ENCODE results near the gene LRRC4C. TPM values are rescaled to one million over a fixed set of nuclear protein-coding genes. Genes with fewer than 3 reads are reported as not detected.

The LRRC4C gene
- total and polyA plus RNA-seq, 2 donors (not counting 3 experiments of a cell fraction or from before 2014, with no cell fraction given): not detected

- CTCF ChIA-PET: no interaction called here
- no peak overlapping the region for H2AFZ ChIP-seq (ENCODE audit: low read depth, low read length)
- dilution Hi-C loops (cut with MboI; ENCODE audit: extremely low pct_ligation_motif_present, low sequenced_read_pairs) (no loop called here), intact Hi-C loops (cut with micrococcal nuclease) (no loop called here)
- H3K4me1 ChIP-seq (ENCODE audit: control insufficient read depth, extremely low read depth, insufficient read depth, low read length): no peaks in the 10 kb centered on the region
- H3K36me3 ChIP-seq (ENCODE audit: control insufficient read depth in 2 of 2, extremely low read depth in 1 of 2, insufficient read depth in 2 of 2, low read length in 2 of 2): no peaks in the 10 kb centered on the region
- BruUV-seq (replicated peaks): no TSS peak
- TF ChIP-seq POLR2AphosphoS5 (IDR thresholded peaks at IDR 0.05; ENCODE audit: insufficient read depth, low read depth, low read length) (no peak), GATA2 (IDR thresholded peaks at IDR 0.05; ENCODE audit: insufficient read depth, insufficient read length, low read depth, low read length) (no peak)
- H3K9ac ChIP-seq (replicated peaks; ENCODE audit: extremely low read depth, insufficient read depth, low read length): no peak overlapping the region
- no peaks in the 10 kb centered on the region for H3K79me2 ChIP-seq (ENCODE audit: control insufficient read depth, insufficient read depth, low read length)
- H3K4me2 ChIP-seq (ENCODE audit: insufficient read depth, low read length): no peak overlapping the region
- DNase-seq (ENCODE audit: low read depth, low spot score) (no peak), FAIRE-seq (no peak)
- H3K27me3 ChIP-seq (ENCODE audit: control insufficient read depth in 2 of 2, insufficient read depth in 2 of 2, low read length in 2 of 2): no peaks in the 10 kb centered on the region
- POLR2A ChIA-PET: no interaction called here
- H3K9me1 ChIP-seq (replicated peaks; ENCODE audit: control insufficient read depth, extremely low read depth, insufficient read depth, low read length): no peaks in the 10 kb centered on the region
- H3K4me3 ChIP-seq (replicated peaks in 1 of 3; ENCODE audit: insufficient read depth in 1 of 3, low read depth in 1 of 3, low read length in 3 of 3): no peak overlapping the region
- no peaks in the 10 kb centered on the region for H3K9me3 ChIP-seq (replicated peaks; ENCODE audit: control insufficient read depth, insufficient read depth, low read length)
- no peaks in the 10 kb centered on the region for H4K20me1 ChIP-seq (replicated peaks; ENCODE audit: control insufficient read depth, extremely low read depth, insufficient read depth, low read length)
- no peak overlapping the region for H3K27ac ChIP-seq (ENCODE audit: insufficient read depth, low read depth, low read length)
Observed at GRCh38 chr11:40175980-40176379, 1283.5 kb downstream of the LRRC4C start.

DNA sequence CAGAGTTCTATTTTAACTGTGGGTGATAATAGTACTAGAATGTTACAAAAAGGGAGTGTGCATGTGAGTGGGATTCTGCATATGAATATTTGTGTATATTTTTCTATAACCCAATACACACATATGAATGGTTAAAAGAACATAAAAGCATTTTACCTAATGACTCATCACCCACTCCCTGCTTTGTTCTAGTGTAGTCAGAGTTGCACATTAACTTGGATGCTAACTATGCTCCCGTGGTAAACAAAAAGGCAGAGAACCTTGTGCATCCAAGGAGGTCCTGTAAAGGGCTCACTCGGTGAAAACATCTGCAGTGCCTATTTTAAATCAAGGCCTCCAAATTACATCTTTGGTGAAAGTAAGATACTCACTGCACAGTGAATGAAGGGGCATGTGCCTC is 1289.4 kb downstream of the LRRC4C start:
- TF ChIP-seq, protein P1, sequence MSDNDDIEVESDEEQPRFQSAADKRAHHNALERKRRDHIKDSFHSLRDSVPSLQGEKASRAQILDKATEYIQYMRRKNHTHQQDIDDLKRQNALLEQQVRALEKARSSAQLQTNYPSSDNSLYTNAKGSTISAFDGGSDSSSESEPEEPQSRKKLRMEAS (IDR thresholded peaks at IDR 0.05; ENCODE audit: insufficient read depth, insufficient read length): no peak
- TF ChIP-seq GATA2 (IDR thresholded peaks at IDR 0.05; ENCODE audit: insufficient read depth, insufficient read length, low read depth, low read length): no peak
- TF ChIP-seq CTCF (IDR thresholded peaks at IDR 0.05; ENCODE audit: extremely low read depth in 1 of 2, insufficient read depth in 1 of 2, low read depth in 1 of 2, low read length in 2 of 2): no peak
- no peak for TF ChIP-seq POLR2A (IDR thresholded peaks at IDR 0.05; ENCODE audit: low read depth, low read length)
- no peak for TF ChIP-seq EZH2 (IDR thresholded peaks at IDR 0.05; ENCODE audit: borderline replicate concordance, low read depth, low read length, severe bottlenecking)
- TF ChIP-seq JUN (IDR thresholded peaks at IDR 0.05; ENCODE audit: borderline replicate concordance, insufficient read depth, insufficient read length, low read depth): no peak
- TF ChIP-seq POLR2AphosphoS5 (IDR thresholded peaks at IDR 0.05; ENCODE audit: insufficient read depth, low read depth, low read length): no peak
- no peak for TF ChIP-seq MYC (IDR thresholded peaks at IDR 0.05; ENCODE audit: low read depth, low read length)
- TF ChIP-seq FOS (IDR thresholded peaks at IDR 0.05; ENCODE audit: borderline replicate concordance, insufficient read depth, low read length): no peak
- DNase-seq (ENCODE audit: low read depth, low spot score) (no peak), FAIRE-seq (no peak)
- Histone ChIP-seq H3K4me1 (ENCODE audit: control insufficient read depth, extremely low read depth, insufficient read depth, low read length) (no peaks in the 10 kb centered on the region), H3K4me3 (replicated peaks in 1 of 3; ENCODE audit: insufficient read depth in 1 of 3, low read depth in 1 of 3, low read length in 3 of 3) (no peak overlapping the region), H3K9ac (replicated peaks; ENCODE audit: extremely low read depth, insufficient read depth, low read length) (no peak overlapping the region), H4K20me1 (replicated peaks; ENCODE audit: control insufficient read depth, extremely low read depth, insufficient read depth, low read length) (no peaks in the 10 kb centered on the region), H3K27ac (ENCODE audit: insufficient read depth, low read depth, low read length) (no peak overlapping the region), H3K9me1 (replicated peaks; ENCODE audit: control insufficient read depth, extremely low read depth, insufficient read depth, low read length) (no peaks in the 10 kb centered on the region), H3K36me3 (ENCODE audit: control insufficient read depth in 2 of 2, extremely low read depth in 1 of 2, insufficient read depth in 2 of 2, low read length in 2 of 2) (no peaks in the 10 kb centered on the region), H2AFZ (ENCODE audit: low read depth, low read length) (no peak overlapping the region), H3K4me2 (ENCODE audit: insufficient read depth, low read length) (no peak overlapping the region), H3K79me2 (ENCODE audit: control insufficient read depth, insufficient read depth, low read length) (no peaks in the 10 kb centered on the region), H3K9me3 (replicated peaks; ENCODE audit: control insufficient read depth, insufficient read depth, low read length) (no peaks in the 10 kb centered on the region), H3K27me3 (ENCODE audit: control insufficient read depth in 2 of 2, insufficient read depth in 2 of 2, low read length in 2 of 2) (no peaks in the 10 kb centered on the region)
- dilution Hi-C loops (cut with MboI; ENCODE audit: extremely low pct_ligation_motif_present, low sequenced_read_pairs) (no loop called here), intact Hi-C loops (cut with micrococcal nuclease) (no loop called here)
- BruUV-seq (replicated peaks): no TSS peak
- ChIA-PET POLR2A (no interaction called here), CTCF (no interaction called here)

Data from endothelial cell of umbilical vein (primary cell).